ENCODE data around the gene STIM1. TPM values are rescaled to one million over a fixed set of nuclear protein-coding genes. Genes with fewer than 3 reads are reported as not detected.
"Not testable (repeated sequence)": the region's sequence is repeated elsewhere in the genome, so short reads cannot be mapped to it uniquely, and the experiment has no call there.

The STIM1 gene
- 121 TPM for polyA plus RNA-seq (ENCODE audit: insufficient read length)

- peak; percentile 95 for DNase-seq
Measured at GRCh38 chr11:3854977-3855807, at the start of gene STIM1. STIM1 (plus strand) TSS chr11:3855664; CDS start chr11:3856271, 607 bp downstream.

- peak; percentile 54 for DNase-seq
Measured at GRCh38 chr11:3807909-3808860, 47.3 kb upstream of the STIM1 start, which contains the start of gene PGAP2. PGAP2 (plus strand) TSS chr11:3808560; CDS start chr11:3811260, 2,700 bp downstream.

GRCh38 chr11:3808861-3809623 lies 46.4 kb upstream of the STIM1 start:
- no peak for DNase-seq

- DNase-seq: no peak
Measured at GRCh38 chr11:3809624-3809928, 45.9 kb upstream of the STIM1 start.

GRCh38 chr11:3810446-3810845 lies 45.0 kb upstream of the STIM1 start:
- no peak for DNase-seq

GRCh38 chr11:3810951-3811350 lies 44.5 kb upstream of the STIM1 start:
- DNase-seq: no peak

GRCh38 chr11:3814832-3815231 lies 40.6 kb upstream of the STIM1 start:
- DNase-seq: not testable (repeated sequence)

- DNase-seq: no peak
Measured at GRCh38 chr11:3815845-3816244, 39.6 kb upstream of the STIM1 start.

GRCh38 chr11:3816673-3817072 lies 38.8 kb upstream of the STIM1 start:
- DNase-seq: no peak

- DNase-seq: no peak
Measured at GRCh38 chr11:3817181-3817800, 38.2 kb upstream of the STIM1 start.

- no peak for DNase-seq
Measured at GRCh38 chr11:3820971-3821370, 34.5 kb upstream of the STIM1 start.

- DNase-seq: no peak
Measured at GRCh38 chr11:3822312-3822711, 33.2 kb upstream of the STIM1 start.

- no peak for DNase-seq
Measured at GRCh38 chr11:3823303-3823702, 32.2 kb upstream of the STIM1 start.

- no peak for DNase-seq
Measured at GRCh38 chr11:3823762-3824506, 31.5 kb upstream of the STIM1 start.

- DNase-seq: no peak
Measured at GRCh38 chr11:3824714-3825472, 30.6 kb upstream of the STIM1 start.

GRCh38 chr11:3825473-3826154 lies 29.9 kb upstream of the STIM1 start:
- no peak for DNase-seq

- DNase-seq: no peak
Measured at GRCh38 chr11:3826721-3827120, 28.7 kb upstream of the STIM1 start.

GRCh38 chr11:3827434-3828186 lies 27.9 kb upstream of the STIM1 start:
- no peak for DNase-seq

GRCh38 chr11:3830088-3830487 lies 25.4 kb upstream of the STIM1 start:
- no peak for DNase-seq

All from hindlimb muscle (tissue), 1 donor.